ENCODE data around the gene ACSS1.

- TF ChIP-seq PRDM15 (CRISPR knock-in tag; IDR thresholded peaks at IDR 0.05) (0 out of 2 replicates have a peak, but pooled peaks have one; percentile 34), ZNF232 (CRISPR knock-in tag; IDR thresholded peaks at IDR 0.05) (0 out of 2 replicates have a peak, but pooled peaks have one; percentile 48), CTCF (IDR thresholded peaks at IDR 0.05) (no peak), ZNF532 (CRISPR knock-in tag; IDR thresholded peaks at IDR 0.05; ENCODE audit: borderline replicate concordance) (no peak), NR1H2 (CRISPR knock-in tag; IDR thresholded peaks at IDR 0.05) (no peak), ZNF423 (CRISPR knock-in tag; IDR thresholded peaks at IDR 0.05) (no peak), ESRRA (CRISPR knock-in tag; IDR thresholded peaks at IDR 0.05; ENCODE audit: borderline replicate concordance) (peak; percentile 87; the same call in 1 of the 2 replicates), ZNF512 (CRISPR knock-in tag; IDR thresholded peaks at IDR 0.05; ENCODE audit: borderline replicate concordance) (0 out of 2 replicates have a peak, but pooled peaks have one; percentile 43), ARID4B (CRISPR knock-in tag; IDR thresholded peaks at IDR 0.05; ENCODE audit: borderline replicate concordance) (peak; percentile 91; the same call in 1 of the 2 replicates), TP53 (CRISPR knock-in tag; IDR thresholded peaks at IDR 0.05) (0 out of 2 replicates have a peak, but pooled peaks have one; percentile 67), FOXJ3 (CRISPR knock-in tag; IDR thresholded peaks at IDR 0.05; ENCODE audit: borderline replicate concordance) (no peak)
These were observed 65.3 kb downstream of the ACSS1 start, which contains the start of gene APMAP for GRCh38 chr20:24992487-24993205.

Data from WTC11 (cell line).